Osteoblast (primary cell): ENCODE results near the gene PTH1R. TPM values are rescaled to one million over a fixed set of nuclear protein-coding genes. Genes with fewer than 3 reads are reported as not detected.
A peak's percentile ranks its signal among the peaks of the same experiment; 100 is the strongest.

Source experiments
- DNase-seq: peaks from one replicate; pipeline ENCODE4 v3.0.0; 2011; ENCODE audit warnings: low spot score, mixed read lengths; ENCODE audit not compliant: insufficient read length; ENCODE audit errors: missing footprints
- H2AFZ ChIP-seq: 2 replicates; pipeline ENCODE4 v1.6.0; 2011; ENCODE audit warnings: mild to moderate bottlenecking, low read length
- H3K27ac ChIP-seq: 2 replicates; pipeline ENCODE4 v1.5.1; 2011; ENCODE audit warnings: mild to moderate bottlenecking, low read depth, low read length, moderate library complexity
- H3K27me3 ChIP-seq: 2 replicates; pipeline ENCODE4 v1.6.0; 2012; ENCODE audit warnings: mild to moderate bottlenecking, control low read depth, inconsistent platforms, low read length, moderate library complexity; ENCODE audit not compliant: insufficient read depth
- H3K36me3 ChIP-seq: 2 replicates; pipeline ENCODE4 v1.5.1; 2011; ENCODE audit warnings: mild to moderate bottlenecking, low read length, control low read depth, moderate library complexity; ENCODE audit not compliant: insufficient read depth
- H3K4me1 ChIP-seq: 2 replicates; pipeline ENCODE4 v1.5.1; 2011; ENCODE audit warnings: mild to moderate bottlenecking, low read length, control low read depth, moderate library complexity; ENCODE audit not compliant: insufficient read depth
- H3K4me2 ChIP-seq: 2 replicates; pipeline ENCODE4 v1.6.0; 2011; ENCODE audit warnings: mild to moderate bottlenecking, low read length; ENCODE audit not compliant: insufficient read depth
- H3K4me3 ChIP-seq: fragments of 200-600 bp; sonication (generic); 3 replicates; pipeline ENCODE4 v1.5.1; 2012; ENCODE audit warnings: mild to moderate bottlenecking, low read length, inconsistent platforms; ENCODE audit not compliant: insufficient read depth
- H3K79me2 ChIP-seq: 2 replicates; pipeline ENCODE4 v1.6.0; 2012; ENCODE audit warnings: mild to moderate bottlenecking, low read length, control low read depth, inconsistent platforms; ENCODE audit not compliant: insufficient read depth
- H3K9me3 ChIP-seq: 2 replicates; pipeline ENCODE4 v1.5.1; 2011; ENCODE audit warnings: low read depth, low read length, control low read depth
- H4K20me1 ChIP-seq: 2 replicates; pipeline ENCODE4 v1.6.0; 2012; ENCODE audit warnings: mild to moderate bottlenecking, low read length, control low read depth; ENCODE audit not compliant: insufficient read depth
- CTCF ChIP-seq: IDR thresholded peaks from 2 replicates; pipeline ENCODE4 v1.5.1; 2011; ENCODE audit warnings: mild to moderate bottlenecking, low read depth, low read length, moderate library complexity; ENCODE audit errors: extremely low read depth
- total RNA-seq: library from RNA; depleted of rRNA; stranded (reverse); fragments of >200 nt; gene quantifications from 2 replicates; pipeline ENCODE4 v1.2.3, GENCODE V29; 2012

Gene PTH1R
- total RNA-seq, 1 donor = 0.36 TPM

GRCh38 chr3:46901591-46902187 is 24.2 kb downstream of the PTH1R start:
- Histone ChIP-seq H2AFZ (no peak overlapping the region), H3K36me3 (no peaks in the 10 kb centered on the region), H3K4me3 (no peak overlapping the region), H4K20me1 (no peaks in the 10 kb centered on the region), H3K9me3 (no peaks in the 10 kb centered on the region), H3K4me2 (no peak overlapping the region), H3K27me3 (no peaks in the 10 kb centered on the region), H3K79me2 (no peaks in the 10 kb centered on the region), H3K27ac (no peak overlapping the region), H3K4me1 (no peaks in the 10 kb centered on the region)
- TF ChIP-seq CTCF = no peak
- DNase-seq = peak; percentile 69

- no peaks in the 10 kb centered on the region for H3K9me3 ChIP-seq
- H3K36me3 ChIP-seq = no peaks in the 10 kb centered on the region
- peak; percentile 66 for DNase-seq
- no peak overlapping the region for H2AFZ ChIP-seq
- H3K79me2 ChIP-seq = no peaks in the 10 kb centered on the region
- H3K27ac ChIP-seq = no peak overlapping the region
- H3K4me3 ChIP-seq = no peak overlapping the region
- H3K4me2 ChIP-seq = no peak overlapping the region
- no peaks in the 10 kb centered on the region for H3K4me1 ChIP-seq
- no peak for TF ChIP-seq CTCF
- no peaks in the 10 kb centered on the region for H4K20me1 ChIP-seq
- no peaks in the 10 kb centered on the region for H3K27me3 ChIP-seq
These were observed 24.7 kb downstream of the PTH1R start for GRCh38 chr3:46902188-46902631.

- Histone ChIP-seq H3K9me3 (no peaks in the 10 kb centered on the region), H3K4me1 (peaks cover 8% of the 10 kb centered on the region), H3K79me2 (no peaks in the 10 kb centered on the region), H3K36me3 (no peaks in the 10 kb centered on the region), H3K27ac (no peak overlapping the region), H3K4me2 (no peak overlapping the region), H3K27me3 (no peaks in the 10 kb centered on the region), H4K20me1 (no peaks in the 10 kb centered on the region), H2AFZ (no peak overlapping the region), H3K4me3 (no peak overlapping the region)
- DNase-seq = peak; percentile 93
- TF ChIP-seq CTCF = no peak
These were observed 26.1 kb downstream of the PTH1R start for GRCh38 chr3:46903341-46904302.
